Heart left ventricle (tissue), 16 donors: ENCODE measurements around the gene TRAPPC3. TPM values are rescaled to one million over a fixed set of nuclear protein-coding genes. Genes with fewer than 3 reads are reported as not detected.

ENCODE experiments used
- ATAC-seq, 4 donors: fragments of 200-7000 bp; cut with Tn5 transposase; one replicate each; pipeline ENCODE4 v1.9.1; 2020 to 2022; ENCODE audit warnings: moderate library complexity in 4 of 4, mild to moderate bottlenecking in 3 of 4, moderate number of reproducible peaks in 1 of 4
- DNase-seq, 5 donors: peaks; one replicate each; pipeline ENCODE4 v3.0.0-alpha.2; 2020
- H3K27ac ChIP-seq, 12 donors: fragments of 200-600 bp; sonication (generic) in 4 of 12; one replicate each; pipeline versions ENCODE4 v1.5.0 to v1.8.0; 2016 to 2022; ENCODE audit warnings: mild to moderate bottlenecking in 2 of 12
- H3K27me3 ChIP-seq, 9 donors: fragments of 200-600 bp; sonication (generic) in 2 of 9; one replicate each; pipeline versions ENCODE4 v1.5.1 to v1.8.0; 2016 to 2022; ENCODE audit warnings: mild to moderate bottlenecking in 3 of 9
- H3K36me3 ChIP-seq, 9 donors: fragments of 200-600 bp; sonication (generic) in 2 of 9; one replicate each; pipeline versions ENCODE4 v1.5.0 to v1.8.0; 2018 to 2022; ENCODE audit warnings: mild to moderate bottlenecking in 2 of 9
- H3K4me1 ChIP-seq, 12 donors: fragments of 200-600 bp; sonication (generic) in 4 of 12; one replicate each; pipeline versions ENCODE4 v1.5.0 to v1.8.0; 2016 to 2022; ENCODE audit warnings: mild to moderate bottlenecking in 3 of 12
- H3K4me3 ChIP-seq, 12 donors: fragments of 200-600 bp; sonication (generic) in 4 of 12; one replicate each; pipeline versions ENCODE4 v1.5.0 to v1.8.0; 2017 to 2022; ENCODE audit warnings: mild to moderate bottlenecking in 9 of 12, moderate library complexity in 4 of 12
- H3K9me3 ChIP-seq, 12 donors: fragments of 200-600 bp; sonication (generic) in 4 of 12; one replicate each; pipeline versions ENCODE4 v1.5.0 to v1.8.0; 2016 to 2022; ENCODE audit warnings: mild to moderate bottlenecking in 1 of 12
- CTCF ChIP-seq, 12 donors: fragments of 200-600 bp; sonication (generic) in 4 of 12; IDR thresholded peaks; one replicate each; pipeline versions ENCODE4 v1.5.0 to v1.8.0; 2018 to 2022; ENCODE audit warnings: antibody characterized with exemption in 12 of 12, mild to moderate bottlenecking in 5 of 12
- POLR2A ChIP-seq, 2 donors: fragments of 450-650 bp; IDR thresholded peaks; one replicate each; pipeline ENCODE4 v1.6.1; 2017; ENCODE audit warnings: antibody characterized with exemption in 2 of 2, mild to moderate bottlenecking in 2 of 2, moderate library complexity in 2 of 2
- WGBS, 4 donors: extraction: QIAGEN DNeasy Blood & Tissue Kit in 2 of 4; methylation state at CpG; one replicate each; pipeline versions ENCODE4 v1.1.5 to v1.1.7; 2013 to 2018; 5-methylcytosine and 5-hydroxymethylcytosine counted together
- intact Hi-C, 10 donors: fragments of 100-400 bp; cut with DNase I; formaldehyde crosslinking; loops; one replicate each; pipeline versions ENCODE4 v1.11.1 to v1.14.2; 2022
- polyA plus RNA-seq, 2 donors: library from polyadenylated mRNA; stranded (reverse); fragments of 200-250 nt; gene quantifications; one replicate each; pipeline ENCODE4 v1.2.3, GENCODE V29; 2013
- total RNA-seq, 9 donors: library from RNA; depleted of rRNA in 2 of 9; stranded (reverse); fragments of >200 nt in 2 of 9; fragmentation: NEBNext Ultra II Directional in 3 of 9; extraction: Animal tissue kit (Norgen Biotek cat#: 25700) in 3 of 9; gene quantifications; one replicate each; pipeline versions ENCODE4 v1.1.0 to v1.2.4, GENCODE V29; 2016 to 2023
- donor health status: ischemic (EF 13 %, LVEDD 7.1; RV severe dilation, severe dysfunction).
- donor health status: healthy with polysubstance abuse.
- donor health status: DM: no; HTN: yes; CAD: no.
- donor health status: DM: no; HTN: no; CAD: no.
- donor health status: ischemic (EF 25% LVEDD 6.9; RV normal size, moderate dysfunction).
- donor health status: ischemic (EF 25% LVEDD 5.7; RV mildly dilated, moderate dysfunction).
- donor health status: healthy.
- donor health status: DM: yes; HTN: yes; CAD: no.
- donor health status: ischemic (EF 35%, LVEDD 5.7; RV mildly dilated, moderate dysfunction).
- donor health status: nonischemic (EF 11% LVEDD 7.7; RV severe dilation, severe dysfunction).
- donor health status: DM: yes; HTN: yes; CAD: no.
- donor health status: PGD.
- donor health status: ischemic (EF 29% LVEDD 5.4; RV normal size, mild dysfunction).
- donor health status: nonischemic (EF 23%, LVEDD 6.1; RV moderate dilation, normal function).

The TRAPPC3 gene
- total and polyA plus RNA-seq, 11 donors: 40.8 to 89.6 (median 52.9) TPM

GRCh38 chr1:36154335-36154734 lies 5.0 kb upstream of the TRAPPC3 start:
- WGBS, 4 donors: 84 to 88% (median 86%) methylated on average over 5 to 6 of the region's 6 CpGs
- TF ChIP-seq POLR2A (IDR thresholded peaks at IDR 0.05) (no peak), CTCF (IDR thresholded peaks at IDR 0.05) (no peak)
- peak overlapping the region in 1 of 12 donors; percentile 98 for H3K4me3 ChIP-seq
- H3K36me3 ChIP-seq: peaks cover 0 to 3% (median 0%) of the 10 kb centered on the region in 9 donors
- peaks cover 22 to 76% (median 63%) of the 10 kb centered on the region in 12 donors for H3K4me1 ChIP-seq
- H3K27me3 ChIP-seq: no peaks in the 10 kb centered on the region
- H3K27ac ChIP-seq: peak overlapping the region in 10 of 12 donors; percentile 86 to 100 (median 100)
- no peak for DNase-seq
- intact Hi-C loops: loop anchor here in 5 of 10 donors (5.0 kb wide), 4 partner anchors 33 to 133 kb away; partner anchors contain the start of gene THRAP3 (in 3 of the 5)
- no peak for ATAC-seq
- no peaks in the 10 kb centered on the region for H3K9me3 ChIP-seq

GRCh38 chr1:36153476-36153875 lies 4.2 kb upstream of the TRAPPC3 start:
- Histone ChIP-seq H3K27me3 (no peaks in the 10 kb centered on the region), H3K4me3 (no peak overlapping the region), H3K4me1 (peaks cover 20 to 72% (median 57%) of the 10 kb centered on the region in 12 donors), H3K36me3 (no peaks in the 10 kb centered on the region), H3K27ac (peak overlapping the region in 10 of 12 donors; percentile 6 to 97 (median 92)), H3K9me3 (no peaks in the 10 kb centered on the region)
- DNase-seq (no peak), ATAC-seq (no peak)
- TF ChIP-seq POLR2A (IDR thresholded peaks at IDR 0.05): no peak
- TF ChIP-seq CTCF (IDR thresholded peaks at IDR 0.05): no peak
- 89 to 92% (median 90%) methylated on average over 6 of the region's 6 CpGs for WGBS, 4 donors
- intact Hi-C loops: loop anchor here in 5 of 10 donors (2.0 to 5.0 kb wide), 5 partner anchors 34 to 134 kb away; partner anchors contain the start of gene THRAP3 (in 3 of the 5)

- DNase-seq (peak in 2 of 5 donors; percentile 48 to 57), ATAC-seq (no peak)
- peaks cover 0 to 3% (median 0%) of the 10 kb centered on the region in 9 donors for H3K36me3 ChIP-seq
- H3K27me3 ChIP-seq: no peaks in the 10 kb centered on the region
- peak overlapping the region; percentile 89 to 99 (median 96) for H3K27ac ChIP-seq
- TF ChIP-seq CTCF (IDR thresholded peaks at IDR 0.05) (no peak), POLR2A (IDR thresholded peaks at IDR 0.05) (no peak)
- intact Hi-C loops: loop anchor here in 8 of 10 donors (2.0 to 5.0 kb wide), 8 partner anchors 35 to 135 kb away; partner anchors contain the start of gene THRAP3 (in 4 of the 8)
- WGBS, 4 donors: 36 to 58% (median 41%) methylated on average over 3 of the region's 3 CpGs
- H3K4me1 ChIP-seq: peaks cover 10 to 73% (median 56%) of the 10 kb centered on the region in 12 donors
- no peaks in the 10 kb centered on the region for H3K9me3 ChIP-seq
- peak overlapping the region in 1 of 12 donors; percentile 23 for H3K4me3 ChIP-seq
Measured at GRCh38 chr1:36151845-36152203, 2.5 kb upstream of the TRAPPC3 start.

- WGBS, 4 donors: 6 to 27% (median 16%) methylated on average over 1 of the region's 1 CpG
- H3K4me1 ChIP-seq: peaks cover 10 to 73% (median 56%) of the 10 kb centered on the region in 12 donors
- H3K4me3 ChIP-seq: peak overlapping the region in 4 of 12 donors; percentile 1 to 40 (median 4)
- H3K27me3 ChIP-seq: no peaks in the 10 kb centered on the region
- H3K27ac ChIP-seq: peak overlapping the region; percentile 89 to 99 (median 96)
- TF ChIP-seq POLR2A (IDR thresholded peaks at IDR 0.05) (no peak), CTCF (IDR thresholded peaks at IDR 0.05) (no peak)
- intact Hi-C loops: loop anchor here in 8 of 10 donors (2.0 to 5.0 kb wide), 7 partner anchors 36 to 136 kb away; partner anchors contain the start of gene THRAP3 (in 4 of the 8)
- DNase-seq: no peak
- H3K9me3 ChIP-seq: no peaks in the 10 kb centered on the region
- peaks cover 0 to 7% (median 0%) of the 10 kb centered on the region in 9 donors for H3K36me3 ChIP-seq
- no peak for ATAC-seq
Measured at GRCh38 chr1:36151134-36151844, 2.0 kb upstream of the TRAPPC3 start.
